Measurements from ENCODE around the gene CEP68.
"Not testable (repeated sequence)": the region's sequence is repeated elsewhere in the genome, so short reads cannot be mapped to it uniquely, and the experiment has no call there.

CEP68 gene

DNA sequence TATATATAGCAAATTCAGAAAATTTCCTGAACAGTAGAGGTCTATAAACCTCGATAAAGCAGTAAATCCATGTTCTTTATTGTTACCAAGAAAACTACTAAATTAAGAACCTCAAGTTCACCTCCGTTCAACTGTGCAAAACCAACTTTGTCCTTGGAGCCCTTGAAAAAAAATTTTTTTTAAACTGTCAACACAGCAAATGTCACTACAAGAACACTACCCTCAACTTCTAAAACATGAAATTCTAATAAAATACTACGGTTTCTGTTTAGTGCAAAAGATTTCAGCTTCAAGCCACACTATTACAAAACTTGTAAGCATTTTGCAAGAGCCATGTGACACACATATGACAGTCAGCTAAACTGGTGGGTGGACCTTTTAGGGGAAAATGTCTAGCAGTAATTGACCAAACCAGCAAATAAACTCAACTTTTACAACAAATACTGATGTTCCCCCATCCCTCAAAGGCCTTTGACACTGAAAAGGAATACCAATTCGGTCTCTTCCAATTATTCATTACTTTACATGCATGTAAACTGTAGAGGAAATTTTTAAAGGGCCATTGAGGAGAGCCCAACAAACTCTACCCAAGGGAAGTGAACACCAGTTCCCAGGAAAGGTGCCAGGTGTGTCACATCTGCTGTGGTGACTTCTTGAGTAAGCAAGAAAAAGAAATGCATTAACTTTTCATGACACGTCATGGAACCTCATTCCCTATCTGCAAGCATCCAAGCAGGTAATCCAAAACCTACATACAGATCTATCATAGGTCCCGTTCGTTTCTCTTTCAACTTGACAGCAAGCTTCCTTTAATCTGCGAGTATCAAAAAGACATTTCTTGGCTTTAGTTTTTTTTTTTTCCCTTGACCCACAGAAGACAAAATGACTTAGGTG lies 72.3 kb downstream of the CEP68 start:
- Histone ChIP-seq H3K9ac (ENCODE audit: low read depth in 1 of 2, low read length in 2 of 2) (peak overlapping the region; percentile 88 to 100), H3K4me1 (ENCODE audit: control insufficient read depth in 2 of 2, insufficient read depth in 2 of 2, low read length in 2 of 2) (peaks cover 23 to 26% of the 10 kb centered on the region in 2 donors), H3K27ac (ENCODE audit: low read depth in 2 of 2, low read length in 2 of 2) (peak overlapping the region; percentile 100)

DNA sequence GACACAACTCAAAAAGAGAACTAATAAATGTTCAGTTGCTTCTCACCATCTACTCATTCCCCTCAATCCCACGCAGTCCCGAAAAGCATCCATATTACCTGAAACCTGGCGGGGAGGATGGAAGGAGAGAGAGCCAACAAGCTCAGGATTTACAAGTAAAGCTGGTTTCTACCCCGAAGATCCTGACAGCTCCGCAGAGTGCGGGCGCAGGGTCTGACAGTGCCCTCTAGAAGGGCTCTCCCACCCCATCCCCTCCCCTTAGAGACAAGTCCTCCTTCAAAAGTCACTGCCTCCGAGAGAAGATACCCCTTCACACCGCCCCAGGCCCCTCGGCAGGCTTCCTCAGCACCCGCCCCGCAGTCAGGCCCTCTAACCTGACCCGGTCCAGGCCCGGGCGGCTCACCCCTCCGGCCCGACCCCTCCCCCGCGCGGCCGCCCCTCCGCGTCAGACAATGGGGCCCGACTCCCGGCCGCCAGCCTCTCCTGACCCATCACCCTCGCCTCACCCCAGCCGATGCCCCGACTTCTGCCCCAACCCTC lies 73.1 kb downstream of the CEP68 start:
- Histone ChIP-seq H3K36me3 (ENCODE audit: control insufficient read depth in 2 of 2, insufficient read depth in 2 of 2, low read length in 2 of 2) (no peaks in the 10 kb centered on the region), H3K27ac (ENCODE audit: low read depth in 2 of 2, low read length in 2 of 2) (peak overlapping the region; percentile 100), H3K4me1 (ENCODE audit: control insufficient read depth in 2 of 2, insufficient read depth in 2 of 2, low read length in 2 of 2) (peaks cover 23 to 26% of the 10 kb centered on the region in 2 donors), H3K9ac (ENCODE audit: low read depth in 1 of 2, low read length in 2 of 2) (peak overlapping the region; percentile 88 to 100), H3K27me3 (ENCODE audit: control insufficient read depth in 2 of 2, insufficient read depth in 2 of 2, low read length in 2 of 2) (no peaks in the 10 kb centered on the region), H3K4me3 (ENCODE audit: low read length in 2 of 2) (peak overlapping the region; percentile 97), H3K9me3 (ENCODE audit: control insufficient read depth in 2 of 2, low read length in 2 of 2) (no peaks in the 10 kb centered on the region)

More for the DNA sequence above, 72.3 kb downstream of the CEP68 start:
- Histone ChIP-seq H3K27me3 (ENCODE audit: control insufficient read depth in 2 of 2, insufficient read depth in 2 of 2, low read length in 2 of 2) (no peaks in the 10 kb centered on the region), H3K9me3 (ENCODE audit: control insufficient read depth in 2 of 2, low read length in 2 of 2) (no peaks in the 10 kb centered on the region), H3K36me3 (ENCODE audit: control insufficient read depth in 2 of 2, insufficient read depth in 2 of 2, low read length in 2 of 2) (no peaks in the 10 kb centered on the region), H3K4me3 (ENCODE audit: low read length in 2 of 2) (peak overlapping the region; percentile 97)

DNA sequence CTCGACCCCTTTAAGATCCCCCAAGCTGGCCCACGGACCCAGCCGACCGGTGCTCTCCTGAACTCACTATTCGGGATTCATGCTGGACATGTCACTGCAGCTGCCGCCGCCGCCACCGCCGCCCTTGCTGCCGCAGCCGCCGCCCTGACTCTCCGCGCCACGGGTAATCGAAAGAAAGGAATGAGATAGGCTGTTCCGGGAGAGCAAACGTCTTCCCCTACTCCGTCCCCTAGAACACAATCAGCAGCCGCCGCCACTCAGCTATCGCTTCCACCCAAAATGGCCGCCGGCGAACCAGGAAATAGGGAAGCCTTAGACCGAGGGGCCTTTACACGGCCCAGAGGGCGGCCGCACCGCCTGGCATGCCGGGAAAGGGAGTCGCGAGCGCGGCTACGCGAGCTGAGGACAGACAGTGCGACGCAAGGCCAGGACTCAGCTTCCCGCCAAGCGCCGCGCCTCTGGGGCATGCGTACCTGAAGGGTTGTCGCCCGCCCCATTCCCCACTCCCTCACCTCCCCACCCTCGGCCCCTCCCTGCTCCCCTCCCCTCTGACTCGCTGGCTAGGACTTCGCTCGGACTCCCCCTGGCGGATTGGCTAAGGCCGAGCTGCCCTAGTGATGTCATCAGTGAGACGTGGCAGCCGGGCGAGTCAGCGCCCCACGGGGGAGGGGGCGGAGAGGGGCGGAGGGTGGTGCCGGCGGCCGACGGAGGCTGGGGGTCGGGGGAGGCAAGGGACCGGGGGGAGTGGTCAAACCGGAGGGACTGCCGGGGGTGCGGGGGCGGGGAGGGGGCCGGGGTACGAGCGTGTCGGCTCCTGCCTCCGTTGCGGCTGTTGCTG lies 73.8 kb downstream of the CEP68 start, which contains the start of gene RAB1A:
TSS of gene RAB1A (minus strand) at position 281 of the 838 bp plus-strand sequence. CDS start at position 90, 191 bp downstream.
- Histone ChIP-seq H3K9ac (ENCODE audit: low read depth in 1 of 2, low read length in 2 of 2) (peak within 1 kb of the TSS; percentile 96 to 100), H3K27me3 (ENCODE audit: control insufficient read depth in 2 of 2, insufficient read depth in 2 of 2, low read length in 2 of 2) (no peaks in the 10 kb centered on the region), H3K36me3 (ENCODE audit: control insufficient read depth in 2 of 2, insufficient read depth in 2 of 2, low read length in 2 of 2) (no peaks in the 10 kb centered on the region), H3K4me3 (ENCODE audit: low read length in 2 of 2) (peak within 1 kb of the TSS; percentile 97), H3K4me1 (ENCODE audit: control insufficient read depth in 2 of 2, insufficient read depth in 2 of 2, low read length in 2 of 2) (peaks cover 21 to 24% of the 10 kb centered on the region in 2 donors), H3K27ac (ENCODE audit: low read depth in 2 of 2, low read length in 2 of 2) (peak within 1 kb of the TSS; percentile 100), H3K9me3 (ENCODE audit: control insufficient read depth in 2 of 2, low read length in 2 of 2) (no peaks in the 10 kb centered on the region)

DNA sequence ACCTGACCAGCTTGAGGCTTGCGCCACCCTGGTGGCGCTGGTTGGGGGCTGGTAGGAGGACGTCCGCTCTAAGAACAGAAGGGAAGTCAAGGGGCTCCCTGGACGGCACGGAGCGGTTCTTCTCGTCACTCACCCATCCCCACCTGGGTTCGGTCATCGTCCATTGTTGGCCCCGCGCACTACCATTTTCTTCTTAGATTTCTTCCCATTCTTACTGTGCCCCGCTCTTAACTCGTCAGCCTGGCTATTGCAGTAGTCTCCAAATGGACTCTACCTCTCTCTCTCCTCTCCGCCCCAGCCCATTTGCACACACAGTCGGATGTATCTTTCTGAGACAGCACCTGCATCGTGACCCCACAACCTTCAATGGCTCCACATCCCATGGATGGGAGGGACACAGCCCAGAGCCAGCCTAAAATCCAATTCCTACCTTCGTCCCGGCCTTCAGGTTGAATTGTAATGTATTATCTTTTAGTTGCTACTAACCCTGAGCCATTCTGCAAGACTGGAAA lies 74.5 kb downstream of the CEP68 start:
- Histone ChIP-seq H3K4me3 (ENCODE audit: low read length in 2 of 2) (peak overlapping the region; percentile 88 to 91), H3K9ac (ENCODE audit: low read depth in 1 of 2, low read length in 2 of 2) (peak overlapping the region; percentile 92 to 96), H3K27ac (ENCODE audit: low read depth in 2 of 2, low read length in 2 of 2) (peak overlapping the region; percentile 83 to 100), H3K9me3 (ENCODE audit: control insufficient read depth in 2 of 2, low read length in 2 of 2) (no peaks in the 10 kb centered on the region), H3K4me1 (ENCODE audit: control insufficient read depth in 2 of 2, insufficient read depth in 2 of 2, low read length in 2 of 2) (peaks cover 16 to 19% of the 10 kb centered on the region in 2 donors), H3K27me3 (ENCODE audit: control insufficient read depth in 2 of 2, insufficient read depth in 2 of 2, low read length in 2 of 2) (no peaks in the 10 kb centered on the region), H3K36me3 (ENCODE audit: control insufficient read depth in 2 of 2, insufficient read depth in 2 of 2, low read length in 2 of 2) (no peaks in the 10 kb centered on the region)

DNA sequence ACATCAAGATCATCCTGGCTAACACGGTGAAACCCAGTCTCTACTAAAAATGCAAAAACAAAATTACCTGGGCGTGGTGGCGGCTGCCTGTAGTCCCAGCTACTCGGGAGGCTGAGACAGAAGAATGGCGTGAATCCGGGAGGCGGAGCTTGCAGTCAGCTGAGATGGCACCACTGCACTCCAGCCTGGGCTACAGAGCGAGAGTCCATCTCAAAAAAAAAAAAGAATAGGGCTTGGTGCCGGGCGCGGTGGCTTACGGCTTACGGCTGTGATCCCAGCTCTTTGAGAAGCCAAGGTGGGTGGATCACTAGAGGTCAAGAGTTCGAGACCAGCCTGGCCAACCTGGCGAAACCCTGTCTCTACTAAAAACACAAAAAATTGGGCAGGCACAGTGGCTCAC lies 76.7 kb downstream of the CEP68 start:
- H3K36me3 ChIP-seq (ENCODE audit: control insufficient read depth in 2 of 2, insufficient read depth in 2 of 2, low read length in 2 of 2); H3K9ac ChIP-seq (ENCODE audit: low read depth in 1 of 2, low read length in 2 of 2); H3K27ac ChIP-seq (ENCODE audit: low read depth in 2 of 2, low read length in 2 of 2); H3K4me3 ChIP-seq (ENCODE audit: low read length in 2 of 2); H3K27me3 ChIP-seq (ENCODE audit: control insufficient read depth in 2 of 2, insufficient read depth in 2 of 2, low read length in 2 of 2); H3K9me3 ChIP-seq (ENCODE audit: control insufficient read depth in 2 of 2, low read length in 2 of 2): not testable (repeated sequence)
- H3K4me1 ChIP-seq (ENCODE audit: control insufficient read depth in 2 of 2, insufficient read depth in 2 of 2, low read length in 2 of 2): peaks cover 9 to 13% of the 10 kb centered on the region in 2 donors

DNA sequence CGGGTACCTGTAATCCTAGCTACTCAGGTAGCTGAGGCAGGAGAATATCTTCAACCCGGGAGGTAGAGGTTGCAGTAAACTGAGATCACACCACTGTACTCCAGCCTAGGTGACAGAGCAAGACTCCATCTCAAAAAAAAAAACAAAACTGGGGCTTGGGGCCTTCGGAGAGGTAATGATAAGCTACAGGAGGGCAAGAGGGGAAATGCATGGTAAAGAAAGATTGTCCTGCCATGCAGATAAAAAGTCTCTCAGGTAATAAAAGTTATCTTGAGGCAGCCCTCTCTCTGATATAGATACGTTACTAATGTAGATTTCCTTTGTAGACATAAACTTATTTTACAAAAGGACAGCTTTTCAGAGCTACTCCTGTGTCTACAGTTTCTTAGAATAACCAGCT lies 77.4 kb downstream of the CEP68 start:
- no peak overlapping the region for H3K4me3 ChIP-seq (ENCODE audit: low read length in 2 of 2)
- no peak overlapping the region for H3K27ac ChIP-seq (ENCODE audit: low read depth in 2 of 2, low read length in 2 of 2)

DNA sequence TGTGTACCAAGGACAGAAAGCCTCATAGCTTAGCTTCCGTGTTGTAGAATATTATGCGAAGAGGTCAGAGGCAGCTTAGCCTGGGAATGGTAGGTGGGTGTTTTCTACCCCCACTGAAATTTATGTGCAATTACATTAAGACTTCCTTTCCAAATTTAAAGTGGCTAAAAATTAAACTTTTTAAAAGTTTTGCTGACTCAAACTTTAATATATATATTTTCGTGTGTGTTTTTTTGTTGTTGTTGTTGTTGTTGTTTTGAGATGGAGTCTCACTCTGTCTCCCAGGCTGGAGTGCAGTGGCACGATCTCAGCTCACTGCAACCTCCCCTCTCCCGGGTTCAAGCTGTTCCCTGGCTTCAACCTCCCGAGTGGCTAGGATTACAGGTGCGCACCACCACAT lies 77.9 kb downstream of the CEP68 start:
- H3K27me3 ChIP-seq (ENCODE audit: control insufficient read depth in 2 of 2, insufficient read depth in 2 of 2, low read length in 2 of 2): no peaks in the 10 kb centered on the region
- H3K4me3 ChIP-seq (ENCODE audit: low read length in 2 of 2): no peak overlapping the region
- H3K9ac ChIP-seq (ENCODE audit: low read depth in 1 of 2, low read length in 2 of 2): no peak overlapping the region
- no peak overlapping the region for H3K27ac ChIP-seq (ENCODE audit: low read depth in 2 of 2, low read length in 2 of 2)
- H3K9me3 ChIP-seq (ENCODE audit: control insufficient read depth in 2 of 2, low read length in 2 of 2): no peaks in the 10 kb centered on the region
- H3K36me3 ChIP-seq (ENCODE audit: control insufficient read depth in 2 of 2, insufficient read depth in 2 of 2, low read length in 2 of 2): no peaks in the 10 kb centered on the region
- H3K4me1 ChIP-seq (ENCODE audit: control insufficient read depth in 2 of 2, insufficient read depth in 2 of 2, low read length in 2 of 2): peaks cover 3% of the 10 kb centered on the region in 2 donors

More for the DNA sequence above, 77.4 kb downstream of the CEP68 start:
- Histone ChIP-seq H3K4me1 (ENCODE audit: control insufficient read depth in 2 of 2, insufficient read depth in 2 of 2, low read length in 2 of 2) (peaks cover 3 to 6% of the 10 kb centered on the region in 2 donors), H3K9ac (ENCODE audit: low read depth in 1 of 2, low read length in 2 of 2) (no peak overlapping the region), H3K27me3 (ENCODE audit: control insufficient read depth in 2 of 2, insufficient read depth in 2 of 2, low read length in 2 of 2) (no peaks in the 10 kb centered on the region), H3K36me3 (ENCODE audit: control insufficient read depth in 2 of 2, insufficient read depth in 2 of 2, low read length in 2 of 2) (no peaks in the 10 kb centered on the region), H3K9me3 (ENCODE audit: control insufficient read depth in 2 of 2, low read length in 2 of 2) (no peaks in the 10 kb centered on the region)

DNA sequence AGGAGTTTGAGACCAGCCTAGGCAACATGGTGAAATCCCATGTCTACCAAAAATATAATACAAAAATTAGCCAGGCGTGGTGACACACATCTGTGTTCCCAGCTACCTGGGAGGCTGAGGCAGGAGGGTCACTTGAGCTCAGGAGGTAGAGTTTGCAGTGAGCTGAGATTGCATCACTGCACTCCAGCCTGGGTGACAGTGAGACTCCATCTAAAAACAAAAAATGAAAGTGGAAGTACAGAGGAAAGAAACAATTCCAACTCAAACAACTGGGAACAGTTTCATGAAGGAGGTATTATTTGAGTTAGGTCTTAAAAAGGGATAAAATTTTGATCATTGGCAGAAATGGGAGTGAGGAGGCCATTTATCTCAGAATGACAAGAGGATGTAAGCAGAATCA lies 80.0 kb downstream of the CEP68 start:
- Histone ChIP-seq H3K27me3 (ENCODE audit: control insufficient read depth in 2 of 2, insufficient read depth in 2 of 2, low read length in 2 of 2) (no peaks in the 10 kb centered on the region), H3K9me3 (ENCODE audit: control insufficient read depth in 2 of 2, low read length in 2 of 2) (no peaks in the 10 kb centered on the region), H3K4me1 (ENCODE audit: control insufficient read depth in 2 of 2, insufficient read depth in 2 of 2, low read length in 2 of 2) (no peaks in the 10 kb centered on the region), H3K36me3 (ENCODE audit: control insufficient read depth in 2 of 2, insufficient read depth in 2 of 2, low read length in 2 of 2) (no peaks in the 10 kb centered on the region), H3K4me3 (ENCODE audit: low read length in 2 of 2) (no peak overlapping the region), H3K27ac (ENCODE audit: low read depth in 2 of 2, low read length in 2 of 2) (no peak overlapping the region), H3K9ac (ENCODE audit: low read depth in 1 of 2, low read length in 2 of 2) (no peak overlapping the region)
